Measurements from ENCODE around the gene MPP2.
"Not testable (repeated sequence)": the region's sequence is repeated elsewhere in the genome, so short reads cannot be mapped to it uniquely, and the experiment has no call there.

MPP2 gene

GRCh38 chr17:43844241-43844640, 63.1 kb downstream of the MPP2 start:
- DNase-seq = no peak

DNA sequence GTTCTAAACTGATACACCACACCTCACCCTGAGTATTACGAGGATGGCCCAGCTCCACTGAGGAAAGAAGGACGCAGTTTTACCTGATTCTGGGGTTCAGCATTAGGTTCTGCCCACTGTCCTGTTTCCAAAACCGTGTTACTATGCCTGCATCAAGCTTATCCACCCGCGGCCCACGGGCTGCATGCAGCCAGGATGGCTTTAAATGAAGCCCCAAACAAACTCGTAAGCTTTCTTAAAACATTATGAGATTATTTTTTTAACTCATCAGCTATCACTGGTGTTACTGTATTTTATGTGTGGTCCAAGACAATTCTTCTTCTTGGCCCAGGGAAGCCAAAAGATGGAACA, 64.4 kb downstream of the MPP2 start:
- DNase-seq = no peak

DNA sequence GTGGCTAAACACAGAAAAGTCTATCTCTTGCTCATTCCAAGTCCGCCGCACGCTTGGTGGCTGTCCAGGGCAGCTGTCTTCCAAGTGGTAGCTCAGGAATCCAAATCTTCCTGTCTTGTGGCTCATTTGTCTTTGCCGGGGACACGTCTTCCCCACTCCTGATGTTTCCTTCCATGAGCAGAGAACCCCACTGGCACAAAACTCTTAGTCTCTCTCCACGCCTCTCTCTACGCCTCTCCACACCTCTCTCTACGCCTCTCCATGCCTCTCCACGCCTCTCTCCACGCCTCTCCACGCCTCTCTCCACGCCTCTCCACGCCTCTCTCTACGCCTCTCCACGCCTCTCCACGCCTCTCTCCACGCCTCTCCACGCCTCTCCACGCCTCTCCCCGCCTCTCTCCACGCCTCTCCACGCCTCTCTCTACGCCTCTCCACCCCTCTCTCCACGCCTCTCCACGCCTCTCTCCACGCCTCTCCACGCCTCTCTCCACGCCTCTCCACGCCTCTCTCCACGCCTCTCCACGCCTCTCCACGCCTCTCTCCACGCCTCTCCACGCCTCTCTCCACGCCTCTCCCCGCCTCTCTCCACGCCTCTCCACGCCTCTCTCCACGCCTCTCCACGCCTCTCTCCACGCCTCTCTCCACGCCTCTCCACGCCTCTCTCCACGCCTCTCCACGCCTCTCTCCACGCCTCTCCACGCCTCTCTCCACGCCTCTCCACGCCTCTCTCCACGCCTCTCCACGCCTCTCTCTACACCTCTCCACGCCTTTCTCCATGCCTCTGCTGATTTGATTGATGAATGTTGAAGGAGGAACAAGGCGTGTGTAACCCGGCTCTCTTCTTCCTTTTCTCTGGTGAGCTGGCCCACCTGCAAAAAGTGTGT, 65.0 kb downstream of the MPP2 start:
- DNase-seq = not testable (repeated sequence)

- no peak for DNase-seq
These were observed 66.1 kb downstream of the MPP2 start for GRCh38 chr17:43841282-43841681.

DNA sequence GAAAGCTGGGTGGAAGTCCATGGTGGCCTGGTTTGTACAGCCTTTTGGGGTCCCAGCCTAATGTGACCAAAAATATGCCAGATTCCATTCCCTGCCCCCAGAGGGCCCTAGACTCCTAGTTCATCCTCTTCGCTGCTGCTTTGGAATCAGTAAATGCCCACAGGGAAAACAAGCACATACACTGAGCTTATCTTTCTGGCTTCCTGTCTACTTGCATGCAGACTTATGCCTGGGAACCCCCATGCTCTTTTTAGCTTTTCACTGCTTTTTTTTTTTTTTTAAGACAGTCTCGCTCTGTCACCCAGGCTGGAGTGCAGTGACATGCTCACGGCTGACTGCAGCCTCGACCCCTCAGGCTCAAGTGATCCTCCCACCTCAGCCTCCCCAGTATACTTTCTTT, 66.5 kb downstream of the MPP2 start:
- DNase-seq = no peak

DNA sequence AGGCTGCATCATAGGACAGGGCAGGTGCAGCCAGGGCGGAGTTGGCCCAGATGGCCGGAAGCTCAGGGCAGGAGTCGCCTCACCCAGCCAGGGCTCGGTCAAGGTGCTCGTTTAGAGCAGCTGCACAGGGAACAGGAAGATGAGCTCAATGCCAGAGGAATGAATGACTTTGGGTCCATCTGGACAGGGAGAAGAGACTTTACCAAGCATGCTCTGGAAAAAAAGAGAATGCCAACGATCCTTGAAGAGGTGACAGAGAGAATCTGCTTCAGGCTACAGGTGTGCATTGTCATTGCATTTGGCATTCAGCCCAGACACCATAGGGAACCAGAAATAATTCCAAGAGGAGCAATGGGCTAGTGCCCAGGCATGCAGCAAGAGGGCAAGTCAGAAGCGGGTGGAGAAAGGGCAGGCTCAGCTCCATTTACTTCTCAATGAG, 67.6 kb downstream of the MPP2 start:
- no peak for DNase-seq

GRCh38 chr17:43834106-43834505, 73.2 kb downstream of the MPP2 start:
- DNase-seq = no peak

- DNase-seq = peak; percentile 48
These were observed 74.1 kb downstream of the MPP2 start, which contains the start of gene MPP3 for GRCh38 chr17:43832976-43833829. TSS of gene MPP3 (minus strand) at chr17:43833146. CDS start at chr17:43831906, 1,240 bp downstream.

DNA sequence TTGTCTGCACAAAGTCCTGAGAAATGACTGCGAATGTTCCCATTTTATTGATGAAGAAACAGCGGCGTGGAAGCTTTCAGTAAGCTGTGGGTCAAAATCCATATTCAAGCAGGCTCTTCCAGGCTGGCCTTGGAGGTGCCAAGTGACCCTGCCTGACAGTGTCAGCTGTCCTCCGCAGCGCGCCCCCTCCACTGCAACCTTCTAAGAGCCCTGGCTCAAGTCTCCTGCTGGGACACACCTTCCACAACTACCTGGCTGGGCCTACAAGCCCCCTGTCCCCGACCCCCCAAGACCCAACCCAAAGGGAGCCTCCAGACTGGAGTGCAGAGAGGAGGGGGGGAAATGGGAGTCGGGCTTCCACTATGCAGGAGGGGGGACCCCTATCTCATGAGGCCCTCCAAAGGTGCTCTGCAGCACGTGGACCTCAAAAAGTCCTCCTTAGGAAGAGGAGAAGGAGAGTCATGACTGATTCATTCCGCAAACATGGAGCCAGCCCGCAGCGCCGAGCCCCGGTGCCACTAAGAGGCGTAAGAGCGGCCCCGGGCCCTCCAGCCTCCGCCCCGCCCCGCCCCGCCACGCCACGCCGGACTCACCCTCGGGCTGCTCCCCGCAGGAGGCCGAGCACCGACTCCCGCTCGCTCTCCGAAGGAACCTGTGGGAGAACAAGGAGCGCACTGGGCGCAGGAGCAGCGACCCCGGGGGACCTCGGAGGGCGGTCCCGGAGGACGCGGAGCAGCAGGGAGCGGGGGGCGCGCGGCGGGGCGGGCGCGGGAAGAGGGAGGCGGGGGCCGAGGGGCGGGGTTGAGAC, 75.0 kb downstream of the MPP2 start:
- DNase-seq = peak; percentile 6

- no peak for DNase-seq
These were observed 75.7 kb downstream of the MPP2 start for GRCh38 chr17:43831633-43832032.

DNA sequence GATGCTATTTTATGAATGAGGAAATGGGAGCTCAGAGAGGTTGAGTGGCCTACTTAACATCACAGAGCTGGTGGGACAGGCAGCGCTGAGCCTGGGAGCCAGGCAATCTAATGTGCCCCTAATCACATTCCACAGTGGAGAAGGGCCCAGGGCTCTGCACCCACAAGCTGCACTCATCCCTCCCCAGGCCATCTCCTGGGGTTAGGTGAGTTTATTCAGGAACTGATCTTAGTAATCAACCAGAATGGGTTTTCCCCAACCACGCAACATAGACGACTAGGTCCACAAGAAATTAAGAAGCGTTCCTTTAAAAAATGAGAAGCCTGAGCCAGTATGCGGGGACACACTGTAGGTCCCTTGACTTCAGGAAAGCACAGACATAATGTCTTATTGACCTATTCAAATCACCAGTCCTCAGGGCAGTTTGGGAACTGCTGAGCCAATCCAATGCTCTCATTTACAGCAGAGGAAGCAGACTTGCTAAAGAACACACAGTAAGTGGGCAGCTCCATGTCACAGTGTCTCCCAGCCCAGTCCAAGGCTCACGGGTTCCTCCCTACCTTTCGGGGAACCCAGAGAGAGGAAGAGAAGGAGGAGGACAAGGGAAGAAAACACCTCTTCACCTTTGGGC, 76.7 kb downstream of the MPP2 start:
- no peak for DNase-seq

DNA sequence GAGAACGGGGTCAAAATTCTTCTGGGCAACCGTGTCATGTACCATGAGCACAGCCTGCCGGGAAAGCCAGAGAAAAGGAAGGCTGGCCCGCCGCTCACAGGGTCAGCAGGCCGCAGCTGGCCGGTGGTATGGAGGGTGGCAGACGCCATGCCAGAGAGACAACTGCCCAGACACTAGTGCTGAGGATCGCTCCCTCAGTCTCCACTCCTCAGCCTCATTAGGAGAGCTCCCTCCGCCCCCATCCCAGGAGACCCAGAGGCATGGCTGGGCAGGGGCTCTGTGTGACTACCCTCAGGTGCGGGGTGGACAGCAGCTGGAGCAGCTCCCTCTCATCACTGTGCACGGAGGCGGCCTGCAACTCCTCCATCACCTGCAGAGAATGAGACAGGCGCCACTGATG, 77.6 kb downstream of the MPP2 start:
- no peak for DNase-seq

DNA sequence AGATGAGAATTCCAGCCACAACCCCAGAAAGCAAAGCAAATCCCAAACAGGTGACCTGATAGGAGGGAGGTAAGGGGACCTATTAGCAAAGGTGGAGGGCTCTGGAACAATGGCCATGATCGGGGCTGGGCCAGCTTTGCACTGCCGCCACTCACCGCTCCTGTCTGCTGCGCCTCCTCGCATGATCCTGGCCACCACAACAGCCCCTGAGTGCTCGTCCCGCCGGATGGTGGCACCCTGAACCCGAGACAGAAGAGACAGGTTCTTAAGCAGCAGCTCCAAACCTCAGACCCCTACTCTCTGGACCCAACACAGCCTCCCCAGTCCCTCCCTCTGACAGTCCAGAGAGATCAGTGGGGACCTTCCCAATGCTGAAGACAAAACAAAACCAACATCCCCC, 79.7 kb downstream of the MPP2 start:
- no peak for DNase-seq

- no peak for DNase-seq
These were observed 81.1 kb downstream of the MPP2 start for GRCh38 chr17:43826206-43826605.

GRCh38 chr17:43825567-43825966, 81.8 kb downstream of the MPP2 start:
- no peak for DNase-seq

Data from amniotic stem cell (primary cell).